SK-N-SH (cell line): ENCODE data around the gene CHD8. TPM values are rescaled to one million over a fixed set of nuclear protein-coding genes. Genes with fewer than 3 reads are reported as not detected.
A peak's percentile ranks its signal among the peaks of the same experiment; 100 is the strongest.

Source experiments
- CTCF ChIA-PET: fragments of 300-600, 350-600 bp; formaldehyde crosslinking; extraction: SDS; loops from one replicate; lab custom pipeline; 2021; lab: Yijun Ruan, JAX
- POLR2A ChIA-PET: fragments of 350-600 bp; sonication (Branson Sonifier 250); formaldehyde crosslinking; extraction: SDS; loops from one replicate; lab custom pipeline; 2020; ENCODE audit warnings: antibody characterized with exemption, inconsistent platforms; lab: Yijun Ruan, JAX
- DNase-seq: peaks from one replicate; pipeline ENCODE4 v3.0.0; 2012
- H2AFZ ChIP-seq: fragments of 200-600 bp; sonication (generic); 2 replicates; pipeline ENCODE4 v1.8.1; 2016; ENCODE audit warnings: antibody characterized with exemption, mild to moderate bottlenecking, low read depth
- H3F3A ChIP-seq: fragments of 200-600 bp; sonication (generic); replicated peaks from 2 replicates; pipeline ENCODE3; 2016; ENCODE audit warnings: antibody characterized with exemption, mild to moderate bottlenecking; ENCODE audit not compliant: insufficient read depth
- H3K27ac ChIP-seq, 2 experiments: fragments of 200-500 bp in 1 of 2; fragments of 200-600 bp in 1 of 2; sonication (Bioruptor generic) in 1 of 2; sonication (generic), shearing (Covaris generic) in 1 of 2; 2 replicates each; pipeline versions ENCODE4 v1.5.1 to v1.6.1; 2014 to 2016; ENCODE audit warnings: low read depth in 2 of 2, inconsistent platforms in 1 of 2, low read length in 1 of 2, mild to moderate bottlenecking in 1 of 2, mixed read lengths in 1 of 2
- H3K27me3 ChIP-seq: fragments of 200-600 bp; sonication (generic), shearing (Covaris generic); 2 replicates; pipeline ENCODE4 v1.6.1; 2016; ENCODE audit warnings: mixed run types; ENCODE audit not compliant: insufficient read depth
- H3K36me3 ChIP-seq, 2 experiments: fragments of 200-500 bp in 1 of 2; fragments of 200-600 bp in 1 of 2; sonication (Bioruptor generic) in 1 of 2; sonication (generic) in 1 of 2; replicated peaks in 1 of 2; 2 replicates each; pipeline versions ENCODE3 to v1.5.1; 2014 to 2016; ENCODE audit warnings: low read length in 1 of 2, mild to moderate bottlenecking in 1 of 2; ENCODE audit not compliant: insufficient read depth in 2 of 2, control insufficient read depth in 1 of 2
- H3K4me1 ChIP-seq, 2 experiments: fragments of 200-500 bp in 1 of 2; fragments of 200-600 bp in 1 of 2; sonication (Bioruptor generic) in 1 of 2; sonication (generic), shearing (Covaris generic) in 1 of 2; 2 replicates each; pipeline versions ENCODE4 v1.5.1 to v1.6.1; 2014 to 2016; ENCODE audit warnings: low read depth in 1 of 2, low read length in 1 of 2, mixed run types in 1 of 2; ENCODE audit not compliant: insufficient read depth in 2 of 2, control insufficient read depth in 1 of 2
- H3K4me2 ChIP-seq: fragments of 200-600 bp; sonication (generic), shearing (Covaris generic); 2 replicates; pipeline ENCODE4 v1.6.1; 2017; ENCODE audit warnings: mixed run types
- H3K4me3 ChIP-seq, 2 experiments: fragments of 200-500 bp in 1 of 2; fragments of 200-600 bp in 1 of 2; sonication (Bioruptor generic) in 1 of 2; sonication (generic), shearing (Covaris generic) in 1 of 2; 2 replicates each; pipeline versions ENCODE4 v1.5.1 to v1.8.1; 2014 to 2016; ENCODE audit warnings: low read depth in 2 of 2, inconsistent platforms in 1 of 2, low read length in 1 of 2, mild to moderate bottlenecking in 1 of 2, mixed read lengths in 1 of 2, moderate library complexity in 1 of 2
- H3K79me2 ChIP-seq: fragments of 200-600 bp; sonication (generic); 2 replicates; pipeline ENCODE4 v1.8.1; 2017; ENCODE audit warnings: mild to moderate bottlenecking; ENCODE audit not compliant: insufficient read depth
- H3K9ac ChIP-seq: fragments of 200-600 bp; sonication (generic); 2 replicates; pipeline ENCODE4 v1.6.1; 2017; ENCODE audit warnings: mixed run types
- H3K9me2 ChIP-seq: fragments of 200-600 bp; sonication (generic); 2 replicates; pipeline ENCODE4 v1.6.1; 2017; ENCODE audit warnings: mixed run types
- H3K9me3 ChIP-seq: fragments of 200-600 bp; sonication (generic); 2 replicates; pipeline ENCODE4 v1.6.1; 2017; ENCODE audit warnings: mixed run types, mild to moderate bottlenecking, moderate library complexity
- H4K20me1 ChIP-seq: fragments of 200-600 bp; sonication (generic); 2 replicates; pipeline ENCODE4 v1.6.1; 2017; ENCODE audit warnings: mild to moderate bottlenecking, mixed run types; ENCODE audit not compliant: insufficient read depth
- ELF1 ChIP-seq: IDR thresholded peaks from 2 replicates; pipeline ENCODE4 v1.4.0; 2012
- FOSL2 ChIP-seq: IDR thresholded peaks from 2 replicates; pipeline ENCODE4 v1.4.0; 2012; ENCODE audit warnings: low read depth, mild to moderate bottlenecking, moderate library complexity, borderline replicate concordance
- JUND ChIP-seq: IDR thresholded peaks from 2 replicates; pipeline ENCODE4 v1.4.0; 2012
- MAX ChIP-seq: IDR thresholded peaks from 2 replicates; pipeline ENCODE4 v1.4.0; 2012; ENCODE audit warnings: low read depth
- MEF2A ChIP-seq: IDR thresholded peaks from 2 replicates; pipeline ENCODE4 v1.4.0; 2012; ENCODE audit warnings: low read depth, borderline replicate concordance
- NFIC ChIP-seq: IDR thresholded peaks from 2 replicates; pipeline ENCODE4 v1.4.0; 2012; ENCODE audit warnings: borderline replicate concordance
- PBX3 ChIP-seq: IDR thresholded peaks from 2 replicates; pipeline ENCODE4; 2012
- POLR2AphosphoS5 ChIP-seq: IDR thresholded peaks from 2 replicates; pipeline ENCODE4 v1.6.1; 2012; ENCODE audit warnings: low read depth, low read length
- RXRA ChIP-seq: IDR thresholded peaks from 2 replicates; pipeline ENCODE4 v1.4.0; 2012; ENCODE audit warnings: low read depth, mild to moderate bottlenecking, borderline replicate concordance
- SIN3A ChIP-seq: IDR thresholded peaks from 2 replicates; pipeline ENCODE4 v1.6.1; 2012; ENCODE audit warnings: low read depth, mild to moderate bottlenecking, low read length, moderate library complexity, borderline replicate concordance
- TCF12 ChIP-seq: IDR thresholded peaks from 2 replicates; pipeline ENCODE4 v1.4.0; 2012
- USF2 ChIP-seq: fragments of 150-350 bp; IDR thresholded peaks from 2 replicates; pipeline ENCODE4 v1.6.1; 2017; ENCODE audit warnings: antibody characterized with exemption, low read length, low read depth, borderline replicate concordance
- ZBTB33 ChIP-seq: IDR thresholded peaks from 2 replicates; pipeline ENCODE4 v1.4.0; 2012; ENCODE audit warnings: low read depth, borderline replicate concordance
- WGBS: methylation state at CpG from one replicate; pipeline ENCODE4 v1.1.6; 2017; ENCODE audit warnings: low lambda C conversion rate; 5-methylcytosine and 5-hydroxymethylcytosine counted together
- polyA plus RNA-seq, 3 experiments: library from polyadenylated mRNA; depleted of rRNA; stranded (reverse); fragments of >200 nt; gene quantifications; 2 replicates each; pipeline ENCODE4 v1.2.3, GENCODE V29; 2012

Gene CHD8
- polyA plus RNA-seq, 1 of the 3 experiments (the other 2 are of a cell fraction), result 25.3 TPM

- H3F3A ChIP-seq, result no peaks in the 10 kb centered on the region
- peaks cover 58% of the 10 kb centered on the region for H3K79me2 ChIP-seq
- peak; percentile 83 for DNase-seq
- no peaks in the 10 kb centered on the region for H3K9me2 ChIP-seq
- H3K4me3 ChIP-seq, result peak overlapping the region; percentile 69 to 99
- peaks cover 13 to 19% of the 10 kb centered on the region in 2 experiments for H3K36me3 ChIP-seq
- ChIA-PET CTCF (interaction anchor here (0.6 to 4.8 kb wide), 10 partner anchors 12 to 77 kb away, joined by 3 to 40 read pairs (median 6); partner anchors contain the start of genes CHD8, METTL3 and SALL2), POLR2A (interaction anchor here (0.7 to 2.4 kb wide), 5 partner anchors 18 to 50 kb away, joined by 3 to 11 read pairs (median 5); partner anchors contain the start of genes CHD8, METTL3 and SALL2)
- 0% methylated on average over 7 of the region's 27 CpGs for WGBS
- no peak for TF ChIP-seq MEF2A
- peak; percentile 27 for TF ChIP-seq POLR2AphosphoS5
- no peaks in the 10 kb centered on the region for H3K9me3 ChIP-seq
- peaks cover 4 to 6% of the 10 kb centered on the region in 2 experiments; a peak in 2 of 4 replicates for H3K4me1 ChIP-seq
- peak overlapping the region; percentile 80 for H3K9ac ChIP-seq
- peak overlapping the region; percentile 79 for H2AFZ ChIP-seq
- no peaks in the 10 kb centered on the region for H3K27me3 ChIP-seq
- peak overlapping the region; percentile 69 for H3K4me2 ChIP-seq
- H4K20me1 ChIP-seq, result no peaks in the 10 kb centered on the region
- peak overlapping the region; percentile 78 to 86 for H3K27ac ChIP-seq
Measured at GRCh38 chr14:21476523-21476924, 20.6 kb upstream of the CHD8 start.

- Histone ChIP-seq H3K9me2 (no peaks in the 10 kb centered on the region), H3K4me1 (peaks cover 4 to 6% of the 10 kb centered on the region in 2 experiments; a peak in 2 of 4 replicates), H4K20me1 (no peaks in the 10 kb centered on the region), H2AFZ (peak overlapping the region; percentile 79), H3K27me3 (no peaks in the 10 kb centered on the region), H3K9ac (peak overlapping the region; percentile 80), H3F3A (no peaks in the 10 kb centered on the region), H3K36me3 (peaks cover 11 to 14% of the 10 kb centered on the region in 2 experiments), H3K4me3 (peak overlapping the region; percentile 69 to 99), H3K9me3 (no peaks in the 10 kb centered on the region), H3K4me2 (peak overlapping the region; percentile 69), H3K79me2 (peaks cover 53% of the 10 kb centered on the region), H3K27ac (peak overlapping the region; percentile 70 to 78; a peak in 3 of 4 replicates)
- POLR2A ChIA-PET, result interaction anchor here (0.7 to 2.4 kb wide), 5 partner anchors 18 to 50 kb away, joined by 3 to 11 read pairs (median 5); partner anchors contain the start of genes CHD8, METTL3 and SALL2
- no peak for DNase-seq
- TF ChIP-seq NFIC (no peak), ELF1 (no peak), FOSL2 (no peak)
- WGBS, result 47% methylated on average over 10 of the region's 10 CpGs
- CTCF ChIA-PET, result interaction anchor here (0.6 to 4.8 kb wide), 9 partner anchors 13 to 80 kb away, joined by 3 to 40 read pairs (median 7); partner anchors contain the start of genes CHD8, METTL3 and SALL2
Measured at GRCh38 chr14:21475767-21476522, 20.0 kb upstream of the CHD8 start.

- H2AFZ ChIP-seq, result no peak overlapping the region
- H3K9me2 ChIP-seq, result no peaks in the 10 kb centered on the region
- H3K27me3 ChIP-seq, result no peaks in the 10 kb centered on the region
- TF ChIP-seq FOSL2 (peak; percentile 62; the same call in 1 of the 2 replicates), JUND (peak; percentile 61), ZBTB33 (no peak), SIN3A (no peak), RXRA (no peak), ELF1 (no peak), NFIC (peak; percentile 69), TCF12 (peak; percentile 75), MAX (peak; percentile 71), MEF2A (0 out of 2 replicates have a peak, but pooled peaks have one; percentile 26), USF2 (no peak), PBX3 (peak; percentile 49; the same call in 1 of the 2 replicates)
- no peak for DNase-seq
- H3F3A ChIP-seq, result peaks cover 18% of the 10 kb centered on the region
- H3K9me3 ChIP-seq, result no peaks in the 10 kb centered on the region
- ChIA-PET CTCF (interaction anchor here (2.8 kb wide), 1 partner anchor 10 kb away, joined by 10 read pairs; the partner anchor contains the start of genes RAB2B and TOX4), POLR2A (no interaction called here)
- peak overlapping the region in 1 of 2 experiments; percentile 84; a peak in 2 of 4 replicates for H3K27ac ChIP-seq
- H3K4me2 ChIP-seq, result no peak overlapping the region
- peaks cover 14 to 36% of the 10 kb centered on the region in 2 experiments for H3K36me3 ChIP-seq
- WGBS, result 16% methylated on average over 1 of the region's 1 CpG
- no peaks in the 10 kb centered on the region; the same call in 1 of the 2 replicates for H4K20me1 ChIP-seq
- H3K79me2 ChIP-seq, result 0 out of 2 replicates have a peak, but pooled peaks cover 9% of the 10 kb centered on the region
- no peak overlapping the region for H3K4me3 ChIP-seq
- 0 out of 4 replicates have a peak, but pooled peaks cover 0 to 4% of the 10 kb centered on the region in 2 experiments for H3K4me1 ChIP-seq
- H3K9ac ChIP-seq, result no peak overlapping the region
Measured at GRCh38 chr14:21467616-21468015, 11.7 kb upstream of the CHD8 start.
